Measurements from ENCODE around the gene PYCARD.

The PYCARD gene

GRCh38 chr16:31243734-31244670, 41.4 kb upstream of the PYCARD start:
- CTCF ChIA-PET = no interaction called here

GRCh38 chr16:31242206-31242605, 39.6 kb upstream of the PYCARD start:
- CTCF ChIA-PET = interaction anchor here (0.9 kb wide), 1 partner anchor 60 kb away, joined by 4 read pairs; no protein-coding TSS in a partner anchor
- H3K27ac ChIP-seq = no peak overlapping the region
- DNase-seq (ENCODE audit: low spot score) = no peak
- POLR2A ChIA-PET (ENCODE audit: low non-redundant PET) = no interaction called here
- no peak for TF ChIP-seq CTCF (conservative IDR thresholded peaks at IDR 0.05; ENCODE audit: low read depth)

More at GRCh38 chr16:31243734-31244670, 41.4 kb upstream of the PYCARD start:
- POLR2A ChIA-PET (ENCODE audit: low non-redundant PET) = interaction anchor here (0.6 kb wide), 1 partner anchor 20 kb away, joined by 4 read pairs; no protein-coding TSS in a partner anchor
- no peak for TF ChIP-seq CTCF (conservative IDR thresholded peaks at IDR 0.05; ENCODE audit: low read depth)
- DNase-seq (ENCODE audit: low spot score) = no peak
- H3K27ac ChIP-seq = no peak overlapping the region

GRCh38 chr16:31238041-31238440, 35.5 kb upstream of the PYCARD start:
- POLR2A ChIA-PET (ENCODE audit: low non-redundant PET) = no interaction called here
- CTCF ChIA-PET = no interaction called here

GRCh38 chr16:31229501-31229900, 26.9 kb upstream of the PYCARD start:
- ChIA-PET POLR2A (ENCODE audit: low non-redundant PET) (no interaction called here), CTCF (no interaction called here)
- no peak overlapping the region for H3K27ac ChIP-seq
- no peak for TF ChIP-seq CTCF (conservative IDR thresholded peaks at IDR 0.05; ENCODE audit: low read depth)
- DNase-seq (ENCODE audit: low spot score) = no peak

More at GRCh38 chr16:31238041-31238440, 35.5 kb upstream of the PYCARD start:
- no peak for TF ChIP-seq CTCF (conservative IDR thresholded peaks at IDR 0.05; ENCODE audit: low read depth)
- no peak overlapping the region for H3K27ac ChIP-seq
- DNase-seq (ENCODE audit: low spot score) = no peak

- POLR2A ChIA-PET (ENCODE audit: low non-redundant PET) = no interaction called here
- no peak overlapping the region for H3K27ac ChIP-seq
- TF ChIP-seq CTCF (conservative IDR thresholded peaks at IDR 0.05; ENCODE audit: low read depth) = no peak
Observed at GRCh38 chr16:31228206-31228605, 25.6 kb upstream of the PYCARD start.

GRCh38 chr16:31225193-31225592, 22.6 kb upstream of the PYCARD start:
- ChIA-PET POLR2A (ENCODE audit: low non-redundant PET) (no interaction called here), CTCF (no interaction called here)
- DNase-seq (ENCODE audit: low spot score) = no peak
- H3K27ac ChIP-seq = no peak overlapping the region
- no peak for TF ChIP-seq CTCF (conservative IDR thresholded peaks at IDR 0.05; ENCODE audit: low read depth)

More at GRCh38 chr16:31228206-31228605, 25.6 kb upstream of the PYCARD start:
- DNase-seq (ENCODE audit: low spot score) = no peak
- CTCF ChIA-PET = no interaction called here

All from RWPE1 (cell line).